ENCODE measurements around the gene ZNF582. TPM values are rescaled to one million over a fixed set of nuclear protein-coding genes. Genes with fewer than 3 reads are reported as not detected.

ZNF582 gene
- 0.91 to 1.1 TPM (median 1.0 TPM) in 5 replicates for total RNA-seq (2022; extraction: Qiagen RNA extraction)

GRCh38 chr19:56393119-56394012 lies at the start of gene ZNF582:
Gene ZNF582 (minus strand): TSS chr19:56393534. CDS start chr19:56391752, 1,782 bp downstream.

GRCh38 chr19:56403764-56404704 lies 10.7 kb upstream of the ZNF582 start, which contains the start of gene ZNF583:
Gene ZNF583 (plus strand): TSS chr19:56404332. CDS start chr19:56407115, 2,783 bp downstream.

Other genes with a start within 250 kb of the ZNF582 start
- not detected in 5 replicates for gene GALP, start 217.5 kb downstream of the ZNF582 start, total RNA-seq (2022; extraction: Qiagen RNA extraction)
- gene ZSCAN5B, start 195.8 kb downstream of the ZNF582 start, total RNA-seq (2022; extraction: Qiagen RNA extraction): 0.05 to 0.06 TPM in 2 of 5 replicates, not detected in the others
- not detected in 5 replicates for gene ZSCAN5C, start 191.3 kb downstream of the ZNF582 start, total RNA-seq (2022; extraction: Qiagen RNA extraction)
- not detected in 5 replicates for gene EDDM13, start 120.8 kb downstream of the ZNF582 start, total RNA-seq (2022; extraction: Qiagen RNA extraction)
- 7.5 to 9.0 TPM (median 8.3 TPM) in 5 replicates for gene ZSCAN5A, start 78.7 kb downstream of the ZNF582 start, total RNA-seq (2022; extraction: Qiagen RNA extraction)
- gene ZNF583, start 10.8 kb upstream of the ZNF582 start, total RNA-seq (2022; extraction: Qiagen RNA extraction): 1.7 to 2.4 TPM (median 2.2 TPM) in 5 replicates
- not detected in 5 replicates for gene ZNF667, start 83.8 kb upstream of the ZNF582 start, total RNA-seq (2022; extraction: Qiagen RNA extraction)
- 0.02 to 0.07 TPM (median 0.05 TPM) in 5 replicates for gene ZNF471, start 114.3 kb upstream of the ZNF582 start, total RNA-seq (2022; extraction: Qiagen RNA extraction)
- 2.7 to 4.4 TPM (median 3.8 TPM) in 5 replicates for gene ZFP28, start 145.4 kb upstream of the ZNF582 start, total RNA-seq (2022; extraction: Qiagen RNA extraction)
- gene ZNF470, start 173.9 kb upstream of the ZNF582 start, total RNA-seq (2022; extraction: Qiagen RNA extraction): 1.3 to 1.7 TPM (median 1.5 TPM) in 5 replicates
- gene ZNF71, start 201.8 kb upstream of the ZNF582 start, total RNA-seq (2022; extraction: Qiagen RNA extraction): 10.0 to 12.4 TPM (median 11.7 TPM) in 5 replicates
- gene SMIM17, start 249.6 kb upstream of the ZNF582 start, total RNA-seq (2022; extraction: Qiagen RNA extraction): 0.08 to 0.11 TPM in 2 of 5 replicates, not detected in the others